Islet precursor cell (in vitro differentiated cells): ENCODE data around the gene SYT12.

Source experiments
- DNase-seq: peaks from one replicate; pipeline ENCODE4 v3.0.0-alpha.2; 2018

The SYT12 gene

GRCh38 chr11:67058506-67058905 lies 35.6 kb downstream of the SYT12 start:
- DNase-seq = no peak

- no peak for DNase-seq
Observed at GRCh38 chr11:67059671-67060070, 36.7 kb downstream of the SYT12 start.

GRCh38 chr11:67060111-67060522 lies 37.2 kb downstream of the SYT12 start:
- DNase-seq = no peak

GRCh38 chr11:67062526-67063373 lies 39.8 kb downstream of the SYT12 start:
- no peak for DNase-seq

- DNase-seq = no peak
Observed at GRCh38 chr11:67066333-67066709, 43.4 kb downstream of the SYT12 start.

DNA sequence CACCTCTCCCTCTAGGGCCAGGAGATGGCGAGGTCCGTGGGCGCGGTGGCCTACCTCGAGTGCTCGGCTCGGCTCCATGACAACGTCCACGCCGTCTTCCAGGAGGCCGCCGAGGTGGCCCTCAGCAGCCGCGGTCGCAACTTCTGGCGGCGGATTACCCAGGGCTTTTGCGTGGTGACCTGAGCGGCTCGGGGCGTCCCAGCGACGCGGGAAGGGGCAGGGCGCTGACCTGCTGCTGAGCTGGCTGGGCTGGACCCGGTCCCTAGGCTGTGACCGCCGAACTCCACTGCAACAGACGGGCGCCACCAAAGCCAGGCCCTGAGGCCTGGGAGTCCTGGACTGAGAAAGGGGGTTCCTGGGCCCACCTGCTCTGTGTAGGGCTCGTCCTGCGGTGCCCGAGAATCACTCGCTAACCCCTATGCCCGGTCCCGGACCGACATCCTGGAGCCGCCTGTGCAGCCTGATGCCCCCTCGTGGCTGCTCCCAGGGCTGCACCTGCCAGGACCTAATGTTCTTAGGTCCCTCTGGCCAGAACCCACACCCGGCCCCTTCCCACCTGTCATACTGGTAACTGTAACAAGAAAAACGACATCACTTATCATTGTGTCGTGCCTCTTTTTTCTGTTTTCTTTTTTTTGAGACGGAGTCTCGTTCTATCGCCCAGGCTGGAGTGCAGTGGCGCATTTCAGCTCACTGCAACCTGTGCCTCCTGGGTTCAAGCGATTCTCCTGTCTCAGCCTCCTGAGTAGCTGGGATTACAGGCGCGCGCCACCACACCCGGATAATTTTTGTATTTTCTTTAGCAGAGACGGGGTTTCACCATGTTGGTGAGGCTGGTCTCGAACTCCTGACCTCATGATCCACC lies 48.7 kb downstream of the SYT12 start:
- peak; percentile 92 for DNase-seq

- no peak for DNase-seq
Observed at GRCh38 chr11:67072295-67072694, 49.4 kb downstream of the SYT12 start.

DNA sequence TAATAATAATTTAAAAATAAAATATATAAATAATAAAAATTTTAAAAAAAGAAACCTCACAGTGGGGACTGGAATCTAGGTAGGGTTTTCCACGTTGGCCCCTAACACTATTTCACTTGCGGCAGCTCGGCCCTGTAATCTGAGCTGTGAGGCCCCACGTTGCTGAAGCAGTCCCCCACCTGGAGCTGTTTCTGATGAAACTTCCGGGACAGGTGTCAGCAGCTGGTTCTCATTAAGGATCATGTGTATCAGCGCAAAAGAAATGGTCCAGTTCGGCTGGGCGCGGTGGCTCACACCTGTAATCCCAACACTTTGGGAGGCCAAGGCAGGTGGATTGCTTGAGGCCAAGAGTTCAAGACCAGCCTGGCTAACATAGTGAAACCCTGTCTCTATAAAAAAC lies 51.0 kb downstream of the SYT12 start:
- DNase-seq = no peak

- no peak for DNase-seq
Observed at GRCh38 chr11:67076202-67076601, 53.3 kb downstream of the SYT12 start.

GRCh38 chr11:67079065-67079705 lies 56.3 kb downstream of the SYT12 start:
- DNase-seq = no peak

GRCh38 chr11:67082071-67082791 lies 59.3 kb downstream of the SYT12 start:
- no peak for DNase-seq

GRCh38 chr11:67083786-67084366 lies 60.9 kb downstream of the SYT12 start:
- no peak for DNase-seq

GRCh38 chr11:67085617-67086016 lies 62.7 kb downstream of the SYT12 start:
- DNase-seq = no peak

DNA sequence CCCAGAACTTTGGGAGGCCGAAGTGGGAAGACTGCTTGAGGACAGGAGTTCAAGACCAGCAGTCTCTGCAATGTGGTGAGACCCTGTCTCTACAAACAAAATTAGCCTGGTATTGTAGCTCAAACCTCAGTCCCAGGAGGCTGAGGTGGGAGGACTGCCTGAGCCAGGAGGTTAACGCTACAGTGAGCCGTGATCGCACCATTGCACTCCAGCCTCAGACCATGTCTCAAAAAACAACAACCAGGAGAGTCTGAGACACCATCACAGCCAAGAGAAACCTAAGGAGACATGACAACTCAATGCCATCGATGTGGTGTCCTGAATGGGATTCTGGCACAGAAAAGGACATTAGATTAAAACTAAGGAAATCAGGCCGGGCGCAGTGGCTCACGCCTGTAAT lies 67.8 kb downstream of the SYT12 start:
- no peak for DNase-seq

GRCh38 chr11:67095214-67095507 lies 72.2 kb downstream of the SYT12 start:
- DNase-seq = no peak

DNA sequence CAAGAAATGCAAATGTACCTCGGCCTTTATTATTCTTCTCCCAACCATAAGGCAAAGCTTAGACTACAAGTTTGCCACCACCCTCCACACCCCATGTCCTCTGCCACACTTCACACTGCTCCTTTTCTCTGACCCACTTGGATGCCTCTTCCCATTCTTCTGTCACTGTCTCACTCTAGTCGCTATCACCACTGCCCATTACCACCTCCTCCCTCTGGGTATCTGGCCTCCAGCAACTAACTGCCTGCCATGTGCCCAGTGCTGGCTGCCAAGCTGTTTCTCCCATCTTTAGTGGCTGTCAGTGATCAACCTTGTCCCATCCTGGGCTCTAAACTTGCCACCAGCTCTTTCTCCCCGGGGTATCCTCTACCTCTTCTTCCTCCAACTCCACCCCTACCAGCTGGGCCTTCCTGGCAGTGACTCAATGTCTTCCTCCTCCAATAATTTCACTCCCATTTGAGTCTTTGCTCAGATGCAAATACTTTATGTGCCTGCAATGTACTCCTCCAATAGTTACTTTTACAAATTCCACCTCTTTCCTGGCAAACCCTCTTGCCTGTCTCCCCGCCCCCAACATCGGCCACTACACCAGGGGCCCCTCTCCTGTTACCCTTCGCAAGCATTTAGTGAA lies 76.0 kb downstream of the SYT12 start:
- DNase-seq = no peak

- no peak for DNase-seq
Observed at GRCh38 chr11:67099831-67100324, 76.9 kb downstream of the SYT12 start.
